ENCODE measurements around the gene SHC4. TPM values are rescaled to one million over a fixed set of nuclear protein-coding genes. Genes with fewer than 3 reads are reported as not detected.

Gene SHC4
- total and polyA plus RNA-seq, 9 of the 15 experiments (the other 6 are each of a cell fraction or from before 2014, with no cell fraction given): 0.43 to 1.2 (median 0.67) TPM

- TF ChIP-seq ZNF175 (CRISPR knock-in tag; IDR thresholded peaks at IDR 0.05; ENCODE audit: low read depth) (no peak), SNIP1 (IDR thresholded peaks at IDR 0.05; ENCODE audit: low read depth) (no peak), ETS2 (tag; IDR thresholded peaks at IDR 0.05; ENCODE audit: borderline replicate concordance, poor library complexity, severe bottlenecking) (no peak), ZNF436 (CRISPR knock-in tag; IDR thresholded peaks at IDR 0.05) (no peak), C11orf30 (IDR thresholded peaks at IDR 0.05; ENCODE audit: low read depth) (peak; percentile 54), TOE1 (IDR thresholded peaks at IDR 0.05; ENCODE audit: borderline replicate concordance) (no peak), TOE1 (CRISPR knock-in tag; IDR thresholded peaks at IDR 0.05; ENCODE audit: borderline replicate concordance, low read depth) (no peak), MTA3 (IDR thresholded peaks at IDR 0.05; ENCODE audit: borderline replicate concordance) (0 out of 2 replicates have a peak, but pooled peaks have one; percentile 67), ZNF57 (CRISPR knock-in tag; IDR thresholded peaks at IDR 0.05) (no peak), HNRNPLL (IDR thresholded peaks at IDR 0.05; ENCODE audit: low read depth, low read length, poor library complexity, severe bottlenecking) (peak; percentile 33), MCM2 (IDR thresholded peaks at IDR 0.05; ENCODE audit: low read depth) (no peak), CEBPG (CRISPR knock-in tag; IDR thresholded peaks at IDR 0.05) (no peak), CEBPG (tag; conservative IDR thresholded peaks at IDR 0.05 in 1 of 2, IDR thresholded peaks at IDR 0.05 in 1 of 2) (no peak), YY1 (IDR thresholded peaks at IDR 0.05; ENCODE audit: borderline replicate concordance in 1 of 3, control insufficient read depth in 1 of 3, extremely low read depth in 1 of 3, insufficient read depth in 3 of 3, insufficient read length in 1 of 3, insufficient replicate concordance in 2 of 3, low read depth in 1 of 3, low read length in 2 of 3) (peak in 2 of 3 experiments; percentile 62 to 68), ZMIZ1 (IDR thresholded peaks at IDR 0.05; ENCODE audit: low read depth in 2 of 2, low read length in 2 of 2) (no peak), ZNF24 (IDR thresholded peaks at IDR 0.05) (no peak), ZFP36 (IDR thresholded peaks at IDR 0.05; ENCODE audit: low read depth, low read length, partially characterized antibody) (no peak), CEBPB (tag; IDR thresholded peaks at IDR 0.05) (no peak), TCF3 (CRISPR knock-in tag; IDR thresholded peaks at IDR 0.05) (no peak), JUN (IDR thresholded peaks at IDR 0.05; ENCODE audit: borderline replicate concordance, low read depth, low read length) (0 out of 2 replicates have a peak, but pooled peaks have one; percentile 6), JUN (CRISPR knock-in tag; IDR thresholded peaks at IDR 0.05; ENCODE audit: borderline replicate concordance) (no peak), FIP1L1 (IDR thresholded peaks at IDR 0.05; ENCODE audit: low read depth, low read length, poor library complexity, severe bottlenecking) (peak; percentile 53)
Observed at GRCh38 chr15:48975472-48976419, 12.0 kb upstream of the SHC4 start (continued).

Measured in K562 (cell line).